Astrocyte of the spinal cord (primary cell): Measurements from ENCODE around the gene LILRB3.
A peak's percentile ranks its signal among the peaks of the same experiment; 100 is the strongest.
"Not testable (repeated sequence)": the region's sequence is repeated elsewhere in the genome, so short reads cannot be mapped to it uniquely, and the experiment has no call there.

Experiments
- DNase-seq: peaks from one replicate; pipeline ENCODE4 v3.0.0; 2011; ENCODE audit warnings: low read depth, low spot score
- H3K4me3 ChIP-seq: 2 replicates; pipeline ENCODE4 v1.5.1; 2011; ENCODE audit warnings: low read depth, mild to moderate bottlenecking, low read length, moderate library complexity
- in situ Hi-C: cut with HindIII; loops from 2 replicates; pipeline ENCODE4 v1.10.0; 2017; ENCODE audit warnings: low sequenced_read_pairs
- TF ChIP-seq, protein P1 (sequence below): IDR thresholded peaks from 2 replicates; pipeline ENCODE4 v1.5.1; 2012; ENCODE audit warnings: low read depth, mild to moderate bottlenecking, low read length, inconsistent platforms

Gene LILRB3

GRCh38 chr19:54172471-54173358, 50.1 kb downstream of the LILRB3 start, which contains the start of gene TMC4:
TSS of gene TMC4 (minus strand) at chr19:54173160. CDS start at chr19:54173117, 43 bp downstream.
- TF ChIP-seq, protein P1, sequence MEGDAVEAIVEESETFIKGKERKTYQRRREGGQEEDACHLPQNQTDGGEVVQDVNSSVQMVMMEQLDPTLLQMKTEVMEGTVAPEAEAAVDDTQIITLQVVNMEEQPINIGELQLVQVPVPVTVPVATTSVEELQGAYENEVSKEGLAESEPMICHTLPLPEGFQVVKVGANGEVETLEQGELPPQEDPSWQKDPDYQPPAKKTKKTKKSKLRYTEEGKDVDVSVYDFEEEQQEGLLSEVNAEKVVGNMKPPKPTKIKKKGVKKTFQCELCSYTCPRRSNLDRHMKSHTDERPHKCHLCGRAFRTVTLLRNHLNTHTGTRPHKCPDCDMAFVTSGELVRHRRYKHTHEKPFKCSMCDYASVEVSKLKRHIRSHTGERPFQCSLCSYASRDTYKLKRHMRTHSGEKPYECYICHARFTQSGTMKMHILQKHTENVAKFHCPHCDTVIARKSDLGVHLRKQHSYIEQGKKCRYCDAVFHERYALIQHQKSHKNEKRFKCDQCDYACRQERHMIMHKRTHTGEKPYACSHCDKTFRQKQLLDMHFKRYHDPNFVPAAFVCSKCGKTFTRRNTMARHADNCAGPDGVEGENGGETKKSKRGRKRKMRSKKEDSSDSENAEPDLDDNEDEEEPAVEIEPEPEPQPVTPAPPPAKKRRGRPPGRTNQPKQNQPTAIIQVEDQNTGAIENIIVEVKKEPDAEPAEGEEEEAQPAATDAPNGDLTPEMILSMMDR, result no peak
- in situ Hi-C loops, result no loop called here
- H3K4me3 ChIP-seq, result no peak within 1 kb of the TSS
- no peak for DNase-seq

GRCh38 chr19:54171736-54172431, 50.9 kb downstream of the LILRB3 start:
- in situ Hi-C loops, DNase-seq, H3K4me3 ChIP-seq: not testable (repeated sequence)

DNA sequence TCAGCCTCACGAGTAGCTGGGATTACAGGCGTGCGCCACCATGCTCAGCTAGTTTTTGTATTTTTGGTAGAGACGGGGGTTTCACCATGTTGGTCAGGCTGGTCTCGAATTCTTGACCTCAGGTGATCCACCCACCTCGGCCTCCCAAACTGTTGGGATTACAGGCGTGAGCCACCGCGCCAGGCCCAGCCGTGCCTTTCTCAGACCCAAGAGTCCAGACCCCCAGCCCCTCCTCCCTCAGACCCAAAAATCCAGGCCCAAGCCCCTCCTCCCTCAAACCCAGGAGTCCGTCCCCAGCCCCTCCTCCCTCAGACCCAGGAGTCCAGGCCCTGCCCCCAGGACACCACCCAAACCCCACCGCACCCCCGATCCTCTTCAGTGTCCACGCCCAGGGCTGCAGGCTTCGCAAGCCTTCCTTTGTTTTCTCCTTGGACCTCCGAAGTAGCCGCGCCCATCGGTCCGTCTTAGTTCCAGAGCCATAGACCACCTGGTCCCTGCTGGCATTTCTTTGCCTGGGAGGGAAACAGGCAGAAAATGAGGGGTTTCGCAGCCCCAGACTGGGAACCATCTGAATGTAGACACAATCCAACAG, 53.6 kb downstream of the LILRB3 start:
- in situ Hi-C loops, result no loop called here
- no peak overlapping the region for H3K4me3 ChIP-seq
- no peak for DNase-seq
- TF ChIP-seq, protein P1, result no peak

GRCh38 chr19:54168174-54168917, 54.5 kb downstream of the LILRB3 start:
- peak; percentile 81 for DNase-seq
- no peak overlapping the region for H3K4me3 ChIP-seq
- TF ChIP-seq, protein P1, result peak; percentile 96
- in situ Hi-C loops, result no loop called here
